HG03439 (cell line): ENCODE measurements around the gene NEU3.
"Not testable (repeated sequence)": the region's sequence is repeated elsewhere in the genome, so short reads cannot be mapped to it uniquely, and the experiment has no call there.

Experiments
- ATAC-seq: cut with Tn5 transposase; IDR thresholded peaks from one replicate; pipeline ENCODE4 v1.9.1; 2021; ENCODE audit warnings: mild to moderate bottlenecking, moderate library complexity; ENCODE audit not compliant: unreplicated experiment

NEU3 gene

GRCh38 chr11:74988541-74989259 is at the start of gene NEU3:
Gene NEU3 (plus strand): TSS chr11:74988933. CDS start chr11:74989061, 128 bp downstream.
- ATAC-seq = peak; percentile 87

- ATAC-seq = no peak
These were observed 47.2 kb upstream of the NEU3 start for GRCh38 chr11:74941492-74941891.

GRCh38 chr11:74942073-74942759 is 46.5 kb upstream of the NEU3 start:
- ATAC-seq = no peak

- peak; percentile 15 for ATAC-seq
These were observed 40.2 kb upstream of the NEU3 start for GRCh38 chr11:74948546-74948897.

- peak; percentile 91 for ATAC-seq
These were observed 39.6 kb upstream of the NEU3 start, which contains the start of the genes SPCS2 and XRRA1 for GRCh38 chr11:74948898-74949752. Gene SPCS2 (plus strand): TSS chr11:74949266. CDS start chr11:74949286, 20 bp downstream. Gene XRRA1 (minus strand): TSS chr11:74949091. CDS start chr11:74940878, 8,213 bp downstream.

- no peak for ATAC-seq
These were observed 39.0 kb upstream of the NEU3 start for GRCh38 chr11:74949753-74950137.

- ATAC-seq = no peak
These were observed 38.3 kb upstream of the NEU3 start for GRCh38 chr11:74950374-74950969.

GRCh38 chr11:74951226-74951625 is 37.5 kb upstream of the NEU3 start:
- no peak for ATAC-seq

- no peak for ATAC-seq
These were observed 36.0 kb upstream of the NEU3 start for GRCh38 chr11:74952752-74953151.

- ATAC-seq = no peak
These were observed 35.3 kb upstream of the NEU3 start for GRCh38 chr11:74953451-74953850.

- no peak for ATAC-seq
These were observed 34.5 kb upstream of the NEU3 start for GRCh38 chr11:74954199-74954598.

- no peak for ATAC-seq
These were observed 32.2 kb upstream of the NEU3 start for GRCh38 chr11:74956397-74957015.

GRCh38 chr11:74957937-74958629 is 30.6 kb upstream of the NEU3 start:
- no peak for ATAC-seq

- ATAC-seq = not testable (repeated sequence)
These were observed 28.6 kb upstream of the NEU3 start for GRCh38 chr11:74960128-74960527.

GRCh38 chr11:74966651-74967050 is 22.1 kb upstream of the NEU3 start:
- ATAC-seq = no peak

- ATAC-seq = no peak
These were observed 17.8 kb upstream of the NEU3 start for GRCh38 chr11:74970852-74971395.

GRCh38 chr11:74971424-74971823 is 17.3 kb upstream of the NEU3 start:
- ATAC-seq = no peak

GRCh38 chr11:74978041-74978440 is 10.7 kb upstream of the NEU3 start:
- ATAC-seq = no peak

GRCh38 chr11:74980634-74981033 is 8.1 kb upstream of the NEU3 start:
- no peak for ATAC-seq

- ATAC-seq = no peak
These were observed 6.8 kb upstream of the NEU3 start for GRCh38 chr11:74981888-74982287.
